ENCODE measurements around the gene ABHD16B. TPM values are rescaled to one million over a fixed set of nuclear protein-coding genes. Genes with fewer than 3 reads are reported as not detected.

The ABHD16B gene
- total and polyA plus RNA-seq, 2 of the 13 experiments (the other 11 are each of a cell fraction or from before 2014, with no cell fraction given) = not detected

DNA sequence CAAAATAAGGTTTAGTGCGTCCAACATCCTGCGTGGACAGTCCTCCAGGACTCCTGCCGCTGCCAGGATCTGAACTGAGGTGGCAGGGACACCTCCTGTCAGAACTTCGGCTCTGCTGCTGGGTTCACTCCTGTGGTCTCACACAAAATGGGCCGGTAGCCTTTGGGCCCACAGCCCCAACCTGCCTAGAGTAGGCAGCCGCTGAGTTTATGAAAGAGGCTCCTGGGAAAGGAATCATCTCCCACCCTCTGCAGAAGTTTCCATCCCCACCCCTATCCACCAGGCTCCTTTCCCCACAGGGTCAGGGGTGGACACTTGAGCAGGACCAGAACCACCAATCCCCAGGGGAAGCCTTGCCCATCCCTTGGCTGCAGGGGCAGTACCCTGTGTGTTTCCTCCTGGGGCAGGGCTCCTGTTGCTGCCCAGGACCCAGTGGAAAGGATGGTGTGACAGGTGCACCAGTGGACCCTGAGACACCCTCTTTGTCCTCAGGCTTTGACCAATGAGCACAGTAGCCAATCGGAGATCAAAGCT is 2.1 kb upstream of the ABHD16B start (continued):
- 0 out of 2 replicates have a peak, but pooled peaks have one; percentile 91 for TF ChIP-seq ISX (CRISPR knock-in tag; conservative IDR thresholded peaks at IDR 0.05)
- 0 out of 2 replicates have a peak, but pooled peaks have one; percentile 33 for TF ChIP-seq ZNF264 (CRISPR knock-in tag; IDR thresholded peaks at IDR 0.05)
- 0 out of 2 replicates have a peak, but pooled peaks have one; percentile 11 for TF ChIP-seq ZNF7 (CRISPR knock-in tag; IDR thresholded peaks at IDR 0.05)
- peak; percentile 83 for TF ChIP-seq RBM22 (optimal IDR thresholded peaks at IDR 0.05; ENCODE audit: low read length)
- TF ChIP-seq, protein P1, sequence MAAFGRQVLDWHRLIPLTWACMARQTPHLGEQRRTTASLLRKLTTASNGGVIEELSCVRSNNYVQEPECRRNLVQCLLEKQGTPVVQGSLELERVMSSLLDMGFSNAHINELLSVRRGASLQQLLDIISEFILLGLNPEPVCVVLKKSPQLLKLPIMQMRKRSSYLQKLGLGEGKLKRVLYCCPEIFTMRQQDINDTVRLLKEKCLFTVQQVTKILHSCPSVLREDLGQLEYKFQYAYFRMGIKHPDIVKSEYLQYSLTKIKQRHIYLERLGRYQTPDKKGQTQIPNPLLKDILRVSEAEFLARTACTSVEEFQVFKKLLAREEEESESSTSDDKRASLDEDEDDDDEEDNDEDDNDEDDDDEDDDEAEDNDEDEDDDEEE (CRISPR knock-in tag; IDR thresholded peaks at IDR 0.05) = 0 out of 2 replicates have a peak, but pooled peaks have one; percentile 1
- 0 out of 2 replicates have a peak, but pooled peaks have one; percentile 52 for TF ChIP-seq ZMAT3 (CRISPR knock-in tag; conservative IDR thresholded peaks at IDR 0.05)
- TF ChIP-seq HNRNPUL1 (IDR thresholded peaks at IDR 0.05; ENCODE audit: low read depth, low read length) = no peak
- TF ChIP-seq ZNF546 (CRISPR knock-in tag; conservative IDR thresholded peaks at IDR 0.05) = peak; percentile 61
- TF ChIP-seq ZSCAN20 (CRISPR knock-in tag; IDR thresholded peaks at IDR 0.05; ENCODE audit: borderline replicate concordance) = 0 out of 2 replicates have a peak, but pooled peaks have one; percentile 10
- no peak for TF ChIP-seq NFIB (CRISPR knock-in tag; IDR thresholded peaks at IDR 0.05; ENCODE audit: borderline replicate concordance)
- TF ChIP-seq, protein P2, sequence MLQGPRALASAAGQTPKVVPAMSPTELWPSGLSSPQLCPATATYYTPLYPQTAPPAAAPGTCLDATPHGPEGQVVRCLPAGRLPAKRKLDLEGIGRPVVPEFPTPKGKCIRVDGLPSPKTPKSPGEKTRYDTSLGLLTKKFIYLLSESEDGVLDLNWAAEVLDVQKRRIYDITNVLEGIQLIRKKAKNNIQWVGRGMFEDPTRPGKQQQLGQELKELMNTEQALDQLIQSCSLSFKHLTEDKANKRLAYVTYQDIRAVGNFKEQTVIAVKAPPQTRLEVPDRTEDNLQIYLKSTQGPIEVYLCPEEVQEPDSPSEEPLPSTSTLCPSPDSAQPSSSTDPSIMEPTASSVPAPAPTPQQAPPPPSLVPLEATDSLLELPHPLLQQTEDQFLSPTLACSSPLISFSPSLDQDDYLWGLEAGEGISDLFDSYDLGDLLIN (CRISPR knock-in tag; IDR thresholded peaks at IDR 0.05; ENCODE audit: borderline replicate concordance) = peak; percentile 65; the same call in 1 of the 2 replicates
- 0 out of 2 replicates have a peak, but pooled peaks have one; percentile 27 for TF ChIP-seq NFKB2 (CRISPR knock-in tag; IDR thresholded peaks at IDR 0.05; ENCODE audit: borderline replicate concordance)
- TF ChIP-seq CENPT (CRISPR knock-in tag; IDR thresholded peaks at IDR 0.05; ENCODE audit: low read depth) = 0 out of 2 replicates have a peak, but pooled peaks have one; percentile 68
- TF ChIP-seq MXD4 (CRISPR knock-in tag; IDR thresholded peaks at IDR 0.05) = 0 out of 2 replicates have a peak, but pooled peaks have one; percentile 15
- TF ChIP-seq IRF2 (CRISPR knock-in tag; IDR thresholded peaks at IDR 0.05) = peak; percentile 9; the same call in 1 of the 2 replicates
- TF ChIP-seq, protein P3, sequence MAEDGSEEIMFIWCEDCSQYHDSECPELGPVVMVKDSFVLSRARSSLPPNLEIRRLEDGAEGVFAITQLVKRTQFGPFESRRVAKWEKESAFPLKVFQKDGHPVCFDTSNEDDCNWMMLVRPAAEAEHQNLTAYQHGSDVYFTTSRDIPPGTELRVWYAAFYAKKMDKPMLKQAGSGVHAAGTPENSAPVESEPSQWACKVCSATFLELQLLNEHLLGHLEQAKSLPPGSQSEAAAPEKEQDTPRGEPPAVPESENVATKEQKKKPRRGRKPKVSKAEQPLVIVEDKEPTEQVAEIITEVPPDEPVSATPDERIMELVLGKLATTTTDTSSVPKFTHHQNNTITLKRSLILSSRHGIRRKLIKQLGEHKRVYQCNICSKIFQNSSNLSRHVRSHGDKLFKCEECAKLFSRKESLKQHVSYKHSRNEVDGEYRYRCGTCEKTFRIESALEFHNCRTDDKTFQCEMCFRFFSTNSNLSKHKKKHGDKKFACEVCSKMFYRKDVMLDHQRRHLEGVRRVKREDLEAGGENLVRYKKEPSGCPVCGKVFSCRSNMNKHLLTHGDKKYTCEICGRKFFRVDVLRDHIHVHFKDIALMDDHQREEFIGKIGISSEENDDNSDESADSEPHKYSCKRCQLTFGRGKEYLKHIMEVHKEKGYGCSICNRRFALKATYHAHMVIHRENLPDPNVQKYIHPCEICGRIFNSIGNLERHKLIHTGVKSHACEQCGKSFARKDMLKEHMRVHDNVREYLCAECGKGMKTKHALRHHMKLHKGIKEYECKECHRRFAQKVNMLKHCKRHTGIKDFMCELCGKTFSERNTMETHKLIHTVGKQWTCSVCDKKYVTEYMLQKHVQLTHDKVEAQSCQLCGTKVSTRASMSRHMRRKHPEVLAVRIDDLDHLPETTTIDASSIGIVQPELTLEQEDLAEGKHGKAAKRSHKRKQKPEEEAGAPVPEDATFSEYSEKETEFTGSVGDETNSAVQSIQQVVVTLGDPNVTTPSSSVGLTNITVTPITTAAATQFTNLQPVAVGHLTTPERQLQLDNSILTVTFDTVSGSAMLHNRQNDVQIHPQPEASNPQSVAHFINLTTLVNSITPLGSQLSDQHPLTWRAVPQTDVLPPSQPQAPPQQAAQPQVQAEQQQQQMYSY (CRISPR knock-in tag; IDR thresholded peaks at IDR 0.05) = no peak
- TF ChIP-seq, protein P4, sequence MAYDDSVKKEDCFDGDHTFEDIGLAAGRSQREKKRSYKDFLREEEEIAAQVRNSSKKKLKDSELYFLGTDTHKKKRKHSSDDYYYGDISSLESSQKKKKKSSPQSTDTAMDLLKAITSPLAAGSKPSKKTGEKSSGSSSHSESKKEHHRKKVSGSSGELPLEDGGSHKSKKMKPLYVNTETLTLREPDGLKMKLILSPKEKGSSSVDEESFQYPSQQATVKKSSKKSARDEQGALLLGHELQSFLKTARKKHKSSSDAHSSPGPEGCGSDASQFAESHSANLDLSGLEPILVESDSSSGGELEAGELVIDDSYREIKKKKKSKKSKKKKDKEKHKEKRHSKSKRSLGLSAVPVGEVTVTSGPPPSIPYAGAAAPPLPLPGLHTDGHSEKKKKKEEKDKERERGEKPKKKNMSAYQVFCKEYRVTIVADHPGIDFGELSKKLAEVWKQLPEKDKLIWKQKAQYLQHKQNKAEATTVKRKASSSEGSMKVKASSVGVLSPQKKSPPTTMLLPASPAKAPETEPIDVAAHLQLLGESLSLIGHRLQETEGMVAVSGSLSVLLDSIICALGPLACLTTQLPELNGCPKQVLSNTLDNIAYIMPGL (CRISPR knock-in tag; IDR thresholded peaks at IDR 0.05; ENCODE audit: borderline replicate concordance in 1 of 2, low read depth in 1 of 2) = peak in 1 of 2 experiments; percentile 3; a peak in 1 of 4 replicates
- peak; percentile 16; the same call in 1 of the 2 replicates for TF ChIP-seq ZNF563 (CRISPR knock-in tag; IDR thresholded peaks at IDR 0.05)
- no peak for TF ChIP-seq JUNB (CRISPR knock-in tag; IDR thresholded peaks at IDR 0.05; ENCODE audit: borderline replicate concordance)

Measured in HepG2 (cell line).